K562 (cell line): ENCODE data around the gene TAS2R1. TPM values are rescaled to one million over a fixed set of nuclear protein-coding genes. Genes with fewer than 3 reads are reported as not detected.
A peak's percentile ranks its signal among the peaks of the same experiment; 100 is the strongest.

Experiments used
- ATAC-seq: fragments of 200-7000 bp; cut with Tn5 transposase; 3 replicates; pipeline ENCODE4 v1.9.1; 2020; ENCODE audit warnings: moderate library complexity
- BruUV-seq: library from RNA; stranded (reverse); fragments of 400-500 nt; replicated peaks from 2 replicates; lab custom pipeline; 2021; lab: Mats Ljungman, UMichigan
- CTCF ChIA-PET: fragments of 300-600 bp; formaldehyde crosslinking; extraction: SDS; loops from one replicate; lab custom pipeline; 2021; ENCODE audit warnings: low intra/inter-chr PET ratio; lab: Yijun Ruan, JAX
- POLR2A ChIA-PET: fragments of 300-600, 350-650 bp; sonication (Branson Sonifier 250); formaldehyde crosslinking; extraction: SDS; loops from one replicate; lab custom pipeline; 2021; ENCODE audit warnings: antibody characterized with exemption, inconsistent platforms; lab: Yijun Ruan, JAX
- DNase-seq, 4 experiments: peaks; one replicate each; pipeline versions ENCODE4 v3.0.0 to v3.0.0-alpha.2; 2011 to 2018; ENCODE audit warnings: low spot score in 3 of 4, mixed read lengths in 3 of 4; ENCODE audit errors: extremely low read depth in 1 of 4
- FAIRE-seq: peaks from 2 replicates; lab custom pipeline; 2011; peaks lifted over from hg19 to GRCh38; lab: Jason Lieb, UNC
- H2AFZ ChIP-seq: 2 replicates; pipeline ENCODE4 v1.6.0; 2011; ENCODE audit warnings: low read depth, low read length, control low read depth, inconsistent platforms
- H3K27ac ChIP-seq: fragments of 200-600 bp; 3 replicates; pipeline ENCODE4 v1.8.0; 2011; ENCODE audit warnings: low read depth, mild to moderate bottlenecking, control low read depth, inconsistent platforms, low read length, moderate library complexity, mixed read lengths; ENCODE audit errors: extremely low read depth
- H3K27me3 ChIP-seq, 2 experiments: fragments of 300-600 bp in 1 of 2; 2 replicates in 1 of 2; 3 replicates in 1 of 2; pipeline versions ENCODE4 v1.6.0 to v1.8.0; 2011; ENCODE audit warnings: inconsistent platforms in 2 of 2, low read length in 2 of 2, mild to moderate bottlenecking in 1 of 2, mixed read lengths in 1 of 2, moderate library complexity in 1 of 2; ENCODE audit not compliant: control insufficient read depth in 2 of 2, insufficient read depth in 2 of 2
- H3K36me3 ChIP-seq: fragments of 300-600 bp; 3 replicates; pipeline ENCODE4 v1.8.0; 2011; ENCODE audit warnings: mild to moderate bottlenecking, low read length, inconsistent platforms; ENCODE audit not compliant: control insufficient read depth, insufficient read depth
- H3K4me1 ChIP-seq, 2 experiments: fragments of 200-600 bp in 1 of 2; replicated peaks in 1 of 2; 2 replicates in 1 of 2; 3 replicates in 1 of 2; pipeline versions ENCODE4 v1.5.1 to v1.8.0; 2011; ENCODE audit warnings: inconsistent platforms in 2 of 2, low read length in 2 of 2, mild to moderate bottlenecking in 1 of 2, mixed read lengths in 1 of 2, moderate library complexity in 1 of 2; ENCODE audit not compliant: control insufficient read depth in 2 of 2, insufficient read depth in 2 of 2
- H3K4me2 ChIP-seq: 2 replicates; pipeline ENCODE4 v1.6.1; 2011; ENCODE audit warnings: low read length, control low read depth, inconsistent platforms, mixed read lengths; ENCODE audit not compliant: insufficient read depth
- H3K4me3 ChIP-seq: fragments of 200-600 bp; sonication (generic), shearing (Covaris generic); 2 replicates; pipeline ENCODE4 v1.5.1; 2016; ENCODE audit warnings: control low read depth, inconsistent platforms
- H3K79me2 ChIP-seq: fragments of 200-600 bp; 3 replicates; pipeline ENCODE4 v1.8.0; 2011; ENCODE audit warnings: low read length, inconsistent platforms; ENCODE audit not compliant: control insufficient read depth, insufficient read depth
- H3K9ac ChIP-seq, 2 experiments: 2 replicates each; pipeline versions ENCODE4 v1.6.0 to v1.6.1; 2011; ENCODE audit warnings: low read depth in 2 of 2, low read length in 2 of 2, control low read depth in 1 of 2, inconsistent platforms in 1 of 2, mild to moderate bottlenecking in 1 of 2, mixed read lengths in 1 of 2; ENCODE audit not compliant: insufficient read depth in 1 of 2
- H3K9me1 ChIP-seq: one replicate; pipeline ENCODE4 v1.6.0; 2011; ENCODE audit warnings: inconsistent platforms, mild to moderate bottlenecking, low read length, moderate library complexity; ENCODE audit not compliant: control insufficient read depth, insufficient read depth
- H3K9me3 ChIP-seq: replicated peaks from 2 replicates; pipeline ENCODE4 v1.5.1; 2011; ENCODE audit warnings: low read depth, low read length, inconsistent platforms; ENCODE audit not compliant: control insufficient read depth, insufficient read depth
- H4K20me1 ChIP-seq: replicated peaks from 2 replicates; pipeline ENCODE4 v1.6.1; 2011; ENCODE audit warnings: low read length, inconsistent platforms, mixed read lengths; ENCODE audit not compliant: control insufficient read depth, insufficient read depth
- ATF1 ChIP-seq, 2 experiments: fragments of 450-650 bp in 1 of 2; IDR thresholded peaks; 2 replicates each; pipeline ENCODE4 v1.6.1; 2016; ENCODE audit warnings: missing compliant biosample characterization in 1 of 2, missing genetic modification characterization in 1 of 2
- C11orf30 ChIP-seq: fragments of 450-650 bp; IDR thresholded peaks from 2 replicates; pipeline ENCODE4 v1.6.1; 2016; ENCODE audit warnings: low read depth, mild to moderate bottlenecking
- COPS2 ChIP-seq: fragments of 450-650 bp; conservative IDR thresholded peaks from 2 replicates; pipeline ENCODE4 v1.6.1; 2016; ENCODE audit warnings: mild to moderate bottlenecking, moderate library complexity
- FOS ChIP-seq: IDR thresholded peaks from 3 replicates; pipeline ENCODE4 v1.6.1; 2011; ENCODE audit not compliant: insufficient read length; ENCODE audit errors: extremely low read depth
- HMGN3 ChIP-seq: IDR thresholded peaks from 2 replicates; pipeline ENCODE4 v1.6.1; 2011; ENCODE audit warnings: borderline replicate concordance, low read depth, mild to moderate bottlenecking, mixed read lengths, low read length; ENCODE audit not compliant: insufficient read length; ENCODE audit errors: extremely low read depth
- HNRNPLL ChIP-seq: fragments of 200-400 bp; formaldehyde crosslinking; IDR thresholded peaks from 2 replicates; pipeline ENCODE4 v1.6.1; 2017; ENCODE audit warnings: low read length, low read depth, mild to moderate bottlenecking; ENCODE audit not compliant: poor library complexity, severe bottlenecking
- MAFF ChIP-seq: IDR thresholded peaks from 2 replicates; pipeline ENCODE4 v1.6.1; 2012; ENCODE audit warnings: low read length, improper control_type of control experiment
- MAFG ChIP-seq: fragments of 450-650 bp; conservative IDR thresholded peaks from 2 replicates; pipeline ENCODE4 v1.6.1; 2016; ENCODE audit warnings: missing genetic modification characterization, missing compliant biosample characterization
- MAFK ChIP-seq: IDR thresholded peaks from 2 replicates; pipeline ENCODE4 v1.6.1; 2011; ENCODE audit warnings: low read length, improper control_type of control experiment
- NR1H2 ChIP-seq: sonication (generic); formaldehyde crosslinking; IDR thresholded peaks from 2 replicates; pipeline ENCODE4 v1.4.0; 2020; ENCODE audit warnings: mild to moderate bottlenecking, missing genetic modification reagents
- PRMT5 ChIP-seq: sonication (generic); formaldehyde crosslinking; IDR thresholded peaks from 2 replicates; pipeline ENCODE4 v1.5.0; 2020; ENCODE audit warnings: missing genetic modification reagents
- STAG1 ChIP-seq: sonication (generic); formaldehyde crosslinking; IDR thresholded peaks from 2 replicates; pipeline ENCODE4 v1.5.0; 2020; ENCODE audit warnings: missing genetic modification reagents, borderline replicate concordance
- TCF7 ChIP-seq: sonication (generic); IDR thresholded peaks from 2 replicates; pipeline ENCODE4 v1.6.1; 2016; ENCODE audit warnings: antibody characterized with exemption, borderline replicate concordance
- ZNF316 ChIP-seq: fragments of 450-650 bp; IDR thresholded peaks from 2 replicates; pipeline ENCODE4 v1.6.1; 2016
- ZNF586 ChIP-seq: fragments of 450-650 bp; formaldehyde crosslinking; conservative IDR thresholded peaks from 2 replicates; pipeline ENCODE4 v1.4.0; 2020; ENCODE audit warnings: mild to moderate bottlenecking, moderate library complexity
- ZNF717 ChIP-seq: fragments of 250-450 bp; sonication (Bioruptor Pico); IDR thresholded peaks from 2 replicates; pipeline ENCODE4 v1.5.0; 2021
- ZZZ3 ChIP-seq: fragments of 450-650 bp; IDR thresholded peaks from 2 replicates; pipeline ENCODE4 v1.6.1; 2016; ENCODE audit warnings: antibody characterized with exemption, mild to moderate bottlenecking, moderate library complexity
- in situ Hi-C: fragments of 300-500 bp; cut with MboI; formaldehyde crosslinking; loops from 4 replicates; pipeline ENCODE4 v1.15.0; 2018; ENCODE audit warnings: inconsistent platforms, mixed read lengths
- intact Hi-C: fragments of 100-400 bp; cut with micrococcal nuclease; formaldehyde crosslinking; loops from 2 replicates; pipeline ENCODE4 v1.14.2; 2022
- polyA plus RNA-seq, 8 experiments: library from polyadenylated mRNA; depleted of rRNA in 4 of 8; stranded (reverse) in 5 of 8; unstranded in 3 of 8; fragments of >200 nt; fragmentation: Nextera tagmentation in 2 of 8; fragmentation: Illumina TruSeq in 1 of 8; extraction: Ambion mirVana in 2 of 8; extraction: Trizol in 1 of 8; gene quantifications; 2 replicates each; pipeline versions ENCODE4 v1.2.1 to v1.2.3, GENCODE V29; 2011 to 2014; ENCODE audit warnings: inconsistent platforms in 1 of 8, missing spikeins in 1 of 8
- total RNA-seq, 7 experiments: library from RNA; depleted of rRNA in 6 of 7; stranded (reverse); fragments of >200 nt in 6 of 7; fragmentation: Illumina TruSeq in 2 of 7; extraction: Trizol in 2 of 7; gene quantifications; 2 replicates each; pipeline versions ENCODE4 v1.2.1 to v1.2.3, GENCODE V29; 2011 to 2021; ENCODE audit warnings: low replicate concordance in 1 of 7
- TF ChIP-seq, protein P1 (sequence below): fragments of 200-800 bp; sonication (Bioruptor generic); IDR thresholded peaks from 2 replicates; pipeline ENCODE4 v1.6.1; 2017; ENCODE audit warnings: missing genetic modification characterization, missing compliant biosample characterization
- TF ChIP-seq, protein P2 (sequence below): fragments of 450-650 bp; IDR thresholded peaks from 2 replicates; pipeline ENCODE4 v1.6.1; 2017; ENCODE audit warnings: mild to moderate bottlenecking, moderate library complexity
- TF ChIP-seq, protein P3 (sequence below): sonication (generic); formaldehyde crosslinking; IDR thresholded peaks from 2 replicates; pipeline ENCODE4 v1.8.0; 2022; ENCODE audit warnings: mild to moderate bottlenecking, missing genetic modification reagents

TAS2R1 gene
- total and polyA plus RNA-seq, 9 of the 15 experiments (the other 6 are each of a cell fraction or from before 2014, with no cell fraction given): not detected

DNA sequence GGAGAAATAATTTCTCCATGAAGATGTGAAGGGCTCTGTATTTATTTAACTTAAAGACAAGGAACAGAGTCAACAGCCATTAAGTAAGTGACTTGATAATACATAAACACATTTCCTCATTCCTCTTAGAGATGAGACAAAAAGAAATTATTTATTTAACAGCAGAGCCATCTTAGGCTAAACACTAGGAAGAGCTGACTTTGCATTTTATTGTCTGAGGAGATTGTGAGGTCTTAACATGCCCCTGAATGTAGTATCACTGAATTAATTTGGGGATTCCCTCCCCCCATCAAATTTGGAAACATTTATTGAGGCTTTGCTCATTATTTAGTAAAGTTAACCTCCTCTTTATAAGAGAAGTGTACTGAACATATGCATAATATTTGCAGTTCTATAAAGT lies 35.2 kb downstream of the TAS2R1 start:
- H3K27me3 ChIP-seq: no peaks in the 10 kb centered on the region
- H3K79me2 ChIP-seq: no peaks in the 10 kb centered on the region
- no peaks in the 10 kb centered on the region for H3K36me3 ChIP-seq
- no peaks in the 10 kb centered on the region for H3K9me1 ChIP-seq
- ChIA-PET POLR2A (no interaction called here), CTCF (no interaction called here)
- ATAC-seq: no peak
- no peak overlapping the region for H3K4me3 ChIP-seq
- H2AFZ ChIP-seq: no peak overlapping the region
- intact Hi-C loops (no loop called here), in situ Hi-C loops (no loop called here)
- H3K4me1 ChIP-seq: no peaks in the 10 kb centered on the region
- H3K4me2 ChIP-seq: no peak overlapping the region
- no peak for DNase-seq
- H3K9ac ChIP-seq: no peak overlapping the region
- no peak overlapping the region for H3K27ac ChIP-seq
- no peaks in the 10 kb centered on the region for H4K20me1 ChIP-seq
- BruUV-seq: no TSS peak
- FAIRE-seq: no peak
- H3K9me3 ChIP-seq: no peaks in the 10 kb centered on the region
- TF ChIP-seq HNRNPLL (no peak), ZNF586 (CRISPR knock-in tag) (no peak), MAFG (tag) (peak; percentile 62), HMGN3 (no peak), ATF1 (CRISPR knock-in tag; IDR thresholded peaks at IDR 0.05) (no peak), ATF1 (tag; IDR thresholded peaks at IDR 0.05) (no peak), PRMT5 (no peak), C11orf30 (peak; percentile 64; the same call in 1 of the 2 replicates), STAG1 (CRISPR knock-in tag) (no peak), NR1H2 (CRISPR knock-in tag) (no peak), ZNF316 (peak; percentile 75), ZNF717 (CRISPR knock-in tag) (no peak), FOS (no peak), MAFK (peak; percentile 69), COPS2 (no peak), TCF7 (no peak), MAFF (peak; percentile 75), ZZZ3 (no peak)
- TF ChIP-seq, protein P1, sequence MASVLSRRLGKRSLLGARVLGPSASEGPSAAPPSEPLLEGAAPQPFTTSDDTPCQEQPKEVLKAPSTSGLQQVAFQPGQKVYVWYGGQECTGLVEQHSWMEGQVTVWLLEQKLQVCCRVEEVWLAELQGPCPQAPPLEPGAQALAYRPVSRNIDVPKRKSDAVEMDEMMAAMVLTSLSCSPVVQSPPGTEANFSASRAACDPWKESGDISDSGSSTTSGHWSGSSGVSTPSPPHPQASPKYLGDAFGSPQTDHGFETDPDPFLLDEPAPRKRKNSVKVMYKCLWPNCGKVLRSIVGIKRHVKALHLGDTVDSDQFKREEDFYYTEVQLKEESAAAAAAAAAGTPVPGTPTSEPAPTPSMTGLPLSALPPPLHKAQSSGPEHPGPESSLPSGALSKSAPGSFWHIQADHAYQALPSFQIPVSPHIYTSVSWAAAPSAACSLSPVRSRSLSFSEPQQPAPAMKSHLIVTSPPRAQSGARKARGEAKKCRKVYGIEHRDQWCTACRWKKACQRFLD (CRISPR knock-in tag): no peak
- TF ChIP-seq, protein P2, sequence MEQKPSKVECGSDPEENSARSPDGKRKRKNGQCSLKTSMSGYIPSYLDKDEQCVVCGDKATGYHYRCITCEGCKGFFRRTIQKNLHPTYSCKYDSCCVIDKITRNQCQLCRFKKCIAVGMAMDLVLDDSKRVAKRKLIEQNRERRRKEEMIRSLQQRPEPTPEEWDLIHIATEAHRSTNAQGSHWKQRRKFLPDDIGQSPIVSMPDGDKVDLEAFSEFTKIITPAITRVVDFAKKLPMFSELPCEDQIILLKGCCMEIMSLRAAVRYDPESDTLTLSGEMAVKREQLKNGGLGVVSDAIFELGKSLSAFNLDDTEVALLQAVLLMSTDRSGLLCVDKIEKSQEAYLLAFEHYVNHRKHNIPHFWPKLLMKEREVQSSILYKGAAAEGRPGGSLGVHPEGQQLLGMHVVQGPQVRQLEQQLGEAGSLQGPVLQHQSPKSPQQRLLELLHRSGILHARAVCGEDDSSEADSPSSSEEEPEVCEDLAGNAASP: no peak
- TF ChIP-seq, protein P3, sequence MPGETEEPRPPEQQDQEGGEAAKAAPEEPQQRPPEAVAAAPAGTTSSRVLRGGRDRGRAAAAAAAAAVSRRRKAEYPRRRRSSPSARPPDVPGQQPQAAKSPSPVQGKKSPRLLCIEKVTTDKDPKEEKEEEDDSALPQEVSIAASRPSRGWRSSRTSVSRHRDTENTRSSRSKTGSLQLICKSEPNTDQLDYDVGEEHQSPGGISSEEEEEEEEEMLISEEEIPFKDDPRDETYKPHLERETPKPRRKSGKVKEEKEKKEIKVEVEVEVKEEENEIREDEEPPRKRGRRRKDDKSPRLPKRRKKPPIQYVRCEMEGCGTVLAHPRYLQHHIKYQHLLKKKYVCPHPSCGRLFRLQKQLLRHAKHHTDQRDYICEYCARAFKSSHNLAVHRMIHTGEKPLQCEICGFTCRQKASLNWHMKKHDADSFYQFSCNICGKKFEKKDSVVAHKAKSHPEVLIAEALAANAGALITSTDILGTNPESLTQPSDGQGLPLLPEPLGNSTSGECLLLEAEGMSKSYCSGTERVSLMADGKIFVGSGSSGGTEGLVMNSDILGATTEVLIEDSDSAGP (CRISPR knock-in tag): no peak
